ENCODE results near the gene ARHGAP26.

DNA sequence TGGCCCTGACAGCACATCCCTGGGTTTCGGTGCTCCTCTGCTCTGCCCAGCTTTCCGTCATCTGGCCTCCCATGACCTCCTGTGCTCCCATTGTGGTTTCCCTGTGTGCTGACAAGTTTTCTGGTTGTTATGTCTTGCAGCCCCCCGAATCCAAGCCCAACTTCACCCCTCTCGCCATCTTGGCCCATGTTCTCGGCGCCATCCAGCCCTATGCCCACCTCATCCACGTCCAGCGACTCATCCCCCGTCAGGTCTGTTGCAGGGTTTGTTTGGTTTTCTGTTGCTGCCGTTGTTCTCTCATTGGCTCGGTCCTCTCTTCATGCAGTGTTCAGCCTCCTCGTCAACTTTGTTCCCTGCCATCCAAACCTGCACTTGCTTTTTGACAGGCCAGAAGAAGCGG lies 436.9 kb downstream of the ARHGAP26 start:
- TF ChIP-seq, protein P1, sequence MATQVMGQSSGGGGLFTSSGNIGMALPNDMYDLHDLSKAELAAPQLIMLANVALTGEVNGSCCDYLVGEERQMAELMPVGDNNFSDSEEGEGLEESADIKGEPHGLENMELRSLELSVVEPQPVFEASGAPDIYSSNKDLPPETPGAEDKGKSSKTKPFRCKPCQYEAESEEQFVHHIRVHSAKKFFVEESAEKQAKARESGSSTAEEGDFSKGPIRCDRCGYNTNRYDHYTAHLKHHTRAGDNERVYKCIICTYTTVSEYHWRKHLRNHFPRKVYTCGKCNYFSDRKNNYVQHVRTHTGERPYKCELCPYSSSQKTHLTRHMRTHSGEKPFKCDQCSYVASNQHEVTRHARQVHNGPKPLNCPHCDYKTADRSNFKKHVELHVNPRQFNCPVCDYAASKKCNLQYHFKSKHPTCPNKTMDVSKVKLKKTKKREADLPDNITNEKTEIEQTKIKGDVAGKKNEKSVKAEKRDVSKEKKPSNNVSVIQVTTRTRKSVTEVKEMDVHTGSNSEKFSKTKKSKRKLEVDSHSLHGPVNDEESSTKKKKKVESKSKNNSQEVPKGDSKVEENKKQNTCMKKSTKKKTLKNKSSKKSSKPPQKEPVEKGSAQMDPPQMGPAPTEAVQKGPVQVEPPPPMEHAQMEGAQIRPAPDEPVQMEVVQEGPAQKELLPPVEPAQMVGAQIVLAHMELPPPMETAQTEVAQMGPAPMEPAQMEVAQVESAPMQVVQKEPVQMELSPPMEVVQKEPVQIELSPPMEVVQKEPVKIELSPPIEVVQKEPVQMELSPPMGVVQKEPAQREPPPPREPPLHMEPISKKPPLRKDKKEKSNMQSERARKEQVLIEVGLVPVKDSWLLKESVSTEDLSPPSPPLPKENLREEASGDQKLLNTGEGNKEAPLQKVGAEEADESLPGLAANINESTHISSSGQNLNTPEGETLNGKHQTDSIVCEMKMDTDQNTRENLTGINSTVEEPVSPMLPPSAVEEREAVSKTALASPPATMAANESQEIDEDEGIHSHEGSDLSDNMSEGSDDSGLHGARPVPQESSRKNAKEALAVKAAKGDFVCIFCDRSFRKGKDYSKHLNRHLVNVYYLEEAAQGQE (IDR thresholded peaks at IDR 0.05; ENCODE audit: unreplicated experiment) = no peak
- TF ChIP-seq EZH2 (IDR thresholded peaks at IDR 0.05; ENCODE audit: low read depth, unreplicated experiment) = no peak
- TF ChIP-seq, protein P2, sequence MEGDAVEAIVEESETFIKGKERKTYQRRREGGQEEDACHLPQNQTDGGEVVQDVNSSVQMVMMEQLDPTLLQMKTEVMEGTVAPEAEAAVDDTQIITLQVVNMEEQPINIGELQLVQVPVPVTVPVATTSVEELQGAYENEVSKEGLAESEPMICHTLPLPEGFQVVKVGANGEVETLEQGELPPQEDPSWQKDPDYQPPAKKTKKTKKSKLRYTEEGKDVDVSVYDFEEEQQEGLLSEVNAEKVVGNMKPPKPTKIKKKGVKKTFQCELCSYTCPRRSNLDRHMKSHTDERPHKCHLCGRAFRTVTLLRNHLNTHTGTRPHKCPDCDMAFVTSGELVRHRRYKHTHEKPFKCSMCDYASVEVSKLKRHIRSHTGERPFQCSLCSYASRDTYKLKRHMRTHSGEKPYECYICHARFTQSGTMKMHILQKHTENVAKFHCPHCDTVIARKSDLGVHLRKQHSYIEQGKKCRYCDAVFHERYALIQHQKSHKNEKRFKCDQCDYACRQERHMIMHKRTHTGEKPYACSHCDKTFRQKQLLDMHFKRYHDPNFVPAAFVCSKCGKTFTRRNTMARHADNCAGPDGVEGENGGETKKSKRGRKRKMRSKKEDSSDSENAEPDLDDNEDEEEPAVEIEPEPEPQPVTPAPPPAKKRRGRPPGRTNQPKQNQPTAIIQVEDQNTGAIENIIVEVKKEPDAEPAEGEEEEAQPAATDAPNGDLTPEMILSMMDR (conservative IDR thresholded peaks at IDR 0.05; ENCODE audit: low read depth in 2 of 2) = no peak
- TF ChIP-seq POLR2AphosphoS5 (IDR thresholded peaks at IDR 0.05; ENCODE audit: low read depth) = no peak
- no peak for TF ChIP-seq EZH2phosphoT487 (IDR thresholded peaks at IDR 0.05; ENCODE audit: unreplicated experiment)
- no peak for TF ChIP-seq ZNF114 (CRISPR knock-in tag; IDR thresholded peaks at IDR 0.05)
- no peak for TF ChIP-seq STAT1 (IDR thresholded peaks at IDR 0.05; ENCODE audit: unreplicated experiment)
- TF ChIP-seq JUNB (IDR thresholded peaks at IDR 0.05; ENCODE audit: unreplicated experiment) = no peak

Data from GM23338 (cell line).